Measurements from ENCODE around the gene LIFR.

Gene LIFR

GRCh38 chr5:38556599-38557307, at the start of gene LIFR:
Gene LIFR (minus strand): TSS chr5:38556646. CDS start chr5:38530647, 25,999 bp downstream.
- in situ Hi-C loops (cut with MboI; ENCODE audit: low sequenced_read_pairs, unreplicated experiment), result no loop called here
- no peak for TF ChIP-seq CTCF (IDR thresholded peaks at IDR 0.05; ENCODE audit: borderline replicate concordance, control extremely low read depth, extremely low read depth, insufficient read depth, missing control alignments)
- peak; percentile 59 for DNase-seq (ENCODE audit: low spot score)

- in situ Hi-C loops (cut with MboI; ENCODE audit: low sequenced_read_pairs, unreplicated experiment), result no loop called here
- no peak for DNase-seq (ENCODE audit: low spot score)
- no peak for TF ChIP-seq CTCF (IDR thresholded peaks at IDR 0.05; ENCODE audit: borderline replicate concordance, control extremely low read depth, extremely low read depth, insufficient read depth, missing control alignments)
Observed at GRCh38 chr5:38605610-38606009, 49.2 kb upstream of the LIFR start.

DNA sequence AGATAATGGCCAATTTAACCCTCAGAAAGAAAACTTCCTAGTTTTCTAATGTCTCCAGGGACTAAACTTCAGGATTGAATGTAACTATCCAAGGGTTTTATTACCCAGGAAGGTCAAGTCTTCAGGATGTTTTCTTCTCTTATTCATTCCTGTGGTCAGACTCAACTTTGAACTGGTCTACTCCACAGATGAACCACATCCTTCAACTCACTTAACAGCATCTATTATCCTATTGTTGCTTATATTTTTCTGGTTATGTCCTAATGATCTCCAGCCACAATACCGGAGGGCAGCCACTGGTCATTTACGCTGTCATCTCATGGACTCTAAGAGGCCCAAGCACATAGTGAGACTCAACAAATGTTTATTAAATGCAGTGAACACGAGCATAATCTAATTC, 47.2 kb upstream of the LIFR start:
- no peak for DNase-seq (ENCODE audit: low spot score)
- no peak for TF ChIP-seq CTCF (IDR thresholded peaks at IDR 0.05; ENCODE audit: borderline replicate concordance, control extremely low read depth, extremely low read depth, insufficient read depth, missing control alignments)
- in situ Hi-C loops (cut with MboI; ENCODE audit: low sequenced_read_pairs, unreplicated experiment), result no loop called here

DNA sequence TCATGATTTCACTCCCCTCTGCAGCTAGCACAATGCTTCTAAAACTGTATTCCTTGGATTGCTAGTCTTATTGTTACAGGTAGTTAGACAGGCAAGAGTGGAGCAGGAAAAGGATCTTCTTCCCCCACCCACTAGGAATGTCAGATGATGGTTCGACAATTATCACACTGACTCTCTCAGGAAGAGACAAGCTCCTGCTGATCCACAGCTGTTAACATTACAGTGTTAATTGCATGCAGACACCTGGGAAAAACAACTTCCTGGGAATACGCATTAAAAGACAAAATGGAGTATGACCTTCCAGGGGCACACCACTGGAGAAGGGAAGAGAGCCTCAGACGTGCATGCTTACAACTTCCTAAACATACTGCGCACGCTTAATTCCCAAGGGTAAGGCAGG, 46.2 kb upstream of the LIFR start:
- in situ Hi-C loops (cut with MboI; ENCODE audit: low sequenced_read_pairs, unreplicated experiment), result no loop called here
- TF ChIP-seq CTCF (IDR thresholded peaks at IDR 0.05; ENCODE audit: borderline replicate concordance, control extremely low read depth, extremely low read depth, insufficient read depth, missing control alignments), result no peak
- DNase-seq (ENCODE audit: low spot score), result no peak

- in situ Hi-C loops (cut with MboI; ENCODE audit: low sequenced_read_pairs, unreplicated experiment), result no loop called here
- TF ChIP-seq CTCF (IDR thresholded peaks at IDR 0.05; ENCODE audit: borderline replicate concordance, control extremely low read depth, extremely low read depth, insufficient read depth, missing control alignments), result no peak
- DNase-seq (ENCODE audit: low spot score), result no peak
Observed at GRCh38 chr5:38601863-38602298, 45.4 kb upstream of the LIFR start.

DNA sequence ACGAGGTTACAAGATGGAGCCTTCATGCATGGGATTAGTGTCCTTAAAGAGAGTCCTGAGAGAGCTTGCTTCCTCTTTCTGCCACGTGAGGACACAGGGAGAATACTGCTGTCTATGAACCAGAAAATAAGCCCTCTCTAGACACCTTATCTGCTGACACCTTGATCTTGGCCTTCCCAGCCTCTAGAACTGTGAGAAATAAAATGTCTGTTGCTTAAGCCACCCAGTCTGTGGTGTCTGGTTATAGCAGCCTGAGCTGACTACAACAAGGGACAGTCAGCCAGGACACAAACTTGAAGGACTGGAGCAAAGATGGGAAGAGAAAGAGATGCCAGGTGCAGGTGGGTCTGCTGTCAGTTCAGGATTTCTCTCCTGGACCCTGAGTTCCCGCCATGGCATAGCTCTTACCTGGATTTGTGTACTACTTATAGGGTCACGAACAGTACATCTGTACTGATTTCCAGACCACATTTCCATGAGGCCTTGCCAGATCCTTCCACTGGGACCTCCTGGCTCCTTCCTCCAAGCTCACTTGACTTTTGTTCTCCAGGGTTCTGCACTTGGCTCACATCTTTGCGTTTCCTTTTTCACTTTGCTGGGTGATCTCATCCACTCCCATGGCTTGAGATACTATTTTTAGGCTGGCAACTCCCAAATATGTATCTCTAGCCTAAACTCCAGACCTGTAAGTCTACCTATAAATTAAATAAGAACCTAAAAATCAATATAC, 44.9 kb upstream of the LIFR start:
- in situ Hi-C loops (cut with MboI; ENCODE audit: low sequenced_read_pairs, unreplicated experiment), result no loop called here
- no peak for DNase-seq (ENCODE audit: low spot score)

More for the DNA sequence above, 44.9 kb upstream of the LIFR start:
- no peak for TF ChIP-seq CTCF (IDR thresholded peaks at IDR 0.05; ENCODE audit: borderline replicate concordance, control extremely low read depth, extremely low read depth, insufficient read depth, missing control alignments)
